Caco-2 (cell line): Measurements from ENCODE around the gene FRMD6. TPM values are rescaled to one million over a fixed set of nuclear protein-coding genes. Genes with fewer than 3 reads are reported as not detected.

Experiments used
- BruUV-seq: library from RNA; stranded (reverse); fragments of 400-500 nt; replicated peaks from 2 replicates; lab custom pipeline; 2021; lab: Mats Ljungman, UMichigan
- CTCF ChIA-PET: fragments of 300-600 bp; sonication (Branson Sonifier 250); formaldehyde crosslinking; loops from one replicate; lab custom pipeline; 2022; ENCODE audit warnings: antibody characterized with exemption; lab: Charles Lee
- POLR2A ChIA-PET: fragments of 300-600 bp; sonication (Branson Sonifier 250); formaldehyde crosslinking; loops from one replicate; lab custom pipeline; 2022; ENCODE audit warnings: antibody characterized with exemption; lab: Charles Lee
- DNase-seq, 2 experiments: peaks; one replicate each; pipeline versions ENCODE4 v3.0.0 to v3.0.0-alpha.2; 2020 to 2022
- H3K27me3 ChIP-seq: replicated peaks from 2 replicates; pipeline ENCODE4 v1.6.0; 2011; ENCODE audit warnings: low read length; ENCODE audit not compliant: control insufficient read depth, insufficient read depth
- H3K36me3 ChIP-seq: 2 replicates; pipeline ENCODE4 v1.5.1; 2011; ENCODE audit warnings: low read length; ENCODE audit not compliant: control insufficient read depth, insufficient read depth
- H3K4me1 ChIP-seq: fragments of 250-450 bp; sonication (Bioruptor Pico); 2 replicates; pipeline ENCODE4 v1.5.1; 2020; ENCODE audit warnings: mild to moderate bottlenecking
- H3K4me3 ChIP-seq: 2 replicates; pipeline ENCODE4 v1.5.1; 2011; ENCODE audit warnings: low read depth, mild to moderate bottlenecking, control low read depth, low read length
- H3K9me3 ChIP-seq: fragments of 250-450 bp; sonication (Bioruptor Pico); 2 replicates; pipeline ENCODE4 v1.5.1; 2020; ENCODE audit warnings: mild to moderate bottlenecking, moderate library complexity
- H3K27ac Mint-ChIP-seq: one replicate; pipeline ENCODE4 v1.8.0; 2022; ENCODE audit warnings: mixed read lengths; ENCODE audit not compliant: unreplicated experiment
- H3K27me3 Mint-ChIP-seq: one replicate; pipeline ENCODE4 v1.8.0; 2022; ENCODE audit warnings: mixed read lengths; ENCODE audit not compliant: insufficient read depth, unreplicated experiment
- H3K36me3 Mint-ChIP-seq: one replicate; pipeline ENCODE4 v1.8.0; 2022; ENCODE audit warnings: mild to moderate bottlenecking, mixed read lengths; ENCODE audit not compliant: insufficient read depth, unreplicated experiment
- H3K4me1 Mint-ChIP-seq: one replicate; pipeline ENCODE4 v1.8.0; 2022; ENCODE audit warnings: low read depth, mixed read lengths; ENCODE audit not compliant: unreplicated experiment
- H3K4me3 Mint-ChIP-seq: one replicate; pipeline ENCODE4 v1.8.0; 2022; ENCODE audit warnings: mild to moderate bottlenecking, moderate library complexity, mixed read lengths; ENCODE audit not compliant: unreplicated experiment
- H3K9me3 Mint-ChIP-seq: one replicate; pipeline ENCODE4 v1.8.0; 2022; ENCODE audit warnings: mixed read lengths; ENCODE audit not compliant: unreplicated experiment
- CTCF ChIP-seq, 2 experiments: fragments of 200-600 bp in 1 of 2; IDR thresholded peaks; 1 replicate in 1 of 2; 2 replicates in 1 of 2; pipeline versions ENCODE4 v1.5.1 to v1.8.0; 2011 to 2022; ENCODE audit warnings: antibody characterized with exemption in 1 of 2, control low read depth in 1 of 2, inconsistent platforms in 1 of 2, low read depth in 1 of 2, low read length in 1 of 2, mild to moderate bottlenecking in 1 of 2, moderate library complexity in 1 of 2; ENCODE audit not compliant: insufficient read depth in 1 of 2, severe bottlenecking in 1 of 2, unreplicated experiment in 1 of 2
- intact Hi-C: fragments of 100-400 bp; cut with micrococcal nuclease; formaldehyde crosslinking; loops from one replicate; pipeline ENCODE4 v1.10.0; 2022; ENCODE audit not compliant: unreplicated experiment
- total RNA-seq: library from RNA; stranded (reverse); gene quantifications from 2 replicates; pipeline ENCODE4 v1.2.3, GENCODE V29; 2022

Gene FRMD6
- total RNA-seq, 1 experiment from 2014 or later, result 35.7 TPM

- no TSS peak for BruUV-seq
- intact Hi-C loops, result no loop called here
- H3K36me3 Mint-ChIP-seq, result peaks cover 7% of the 10 kb centered on the region
- H3K27ac Mint-ChIP-seq, result no peak overlapping the region
- no peaks in the 10 kb centered on the region for H3K9me3 ChIP-seq
- DNase-seq, result no peak
- H3K36me3 ChIP-seq, result no peaks in the 10 kb centered on the region
- H3K27me3 ChIP-seq, result no peaks in the 10 kb centered on the region
- H3K4me1 Mint-ChIP-seq, result peaks cover 7% of the 10 kb centered on the region
- no peak for TF ChIP-seq CTCF (IDR thresholded peaks at IDR 0.05; ENCODE audit: insufficient read depth in 1 of 2, low read depth in 1 of 2, low read length in 1 of 2, severe bottlenecking in 1 of 2, unreplicated experiment in 1 of 2)
- no peaks in the 10 kb centered on the region for H3K9me3 Mint-ChIP-seq
- no peak overlapping the region for H3K4me3 Mint-ChIP-seq
- H3K4me1 ChIP-seq, result no peaks in the 10 kb centered on the region
- CTCF ChIA-PET, result no interaction called here
- no peak overlapping the region for H3K4me3 ChIP-seq
- POLR2A ChIA-PET, result interaction anchor here (0.5 kb wide), 1 partner anchor 18 kb away, joined by 4 read pairs; no protein-coding TSS in a partner anchor
- no peaks in the 10 kb centered on the region for H3K27me3 Mint-ChIP-seq
Observed at GRCh38 chr14:51668870-51669269, 17.2 kb downstream of the FRMD6 start.

- no TSS peak for BruUV-seq
- TF ChIP-seq CTCF (IDR thresholded peaks at IDR 0.05; ENCODE audit: insufficient read depth in 1 of 2, low read depth in 1 of 2, low read length in 1 of 2, severe bottlenecking in 1 of 2, unreplicated experiment in 1 of 2), result no peak
- ChIA-PET POLR2A (no interaction called here), CTCF (no interaction called here)
- intact Hi-C loops, result no loop called here
- Histone ChIP-seq H3K4me3 (no peak overlapping the region), H3K36me3 (no peaks in the 10 kb centered on the region), H3K4me1 (peaks cover 11% of the 10 kb centered on the region; the same call in 1 of the 2 replicates), H3K27me3 (no peaks in the 10 kb centered on the region), H3K9me3 (no peaks in the 10 kb centered on the region)
- DNase-seq, result no peak
- Mint-ChIP-seq H3K9me3 (no peaks in the 10 kb centered on the region), H3K27me3 (no peaks in the 10 kb centered on the region), H3K4me3 (no peak overlapping the region), H3K36me3 (peaks cover 17% of the 10 kb centered on the region), H3K27ac (no peak overlapping the region), H3K4me1 (peaks cover 21% of the 10 kb centered on the region)
Observed at GRCh38 chr14:51674294-51675002, 22.7 kb downstream of the FRMD6 start.

- ChIA-PET POLR2A (no interaction called here), CTCF (interaction anchor here (0.8 kb wide), 1 partner anchor 25 kb away, joined by 3 read pairs; the partner anchor contains the start of gene FRMD6)
- Mint-ChIP-seq H3K27me3 (no peaks in the 10 kb centered on the region), H3K4me1 (peaks cover 21% of the 10 kb centered on the region), H3K9me3 (no peaks in the 10 kb centered on the region), H3K36me3 (peaks cover 11% of the 10 kb centered on the region), H3K27ac (no peak overlapping the region), H3K4me3 (no peak overlapping the region)
- no peak for DNase-seq
- H3K36me3 ChIP-seq, result no peaks in the 10 kb centered on the region
- H3K27me3 ChIP-seq, result no peaks in the 10 kb centered on the region
- BruUV-seq, result no TSS peak
- no peak for TF ChIP-seq CTCF (IDR thresholded peaks at IDR 0.05; ENCODE audit: insufficient read depth in 1 of 2, low read depth in 1 of 2, low read length in 1 of 2, severe bottlenecking in 1 of 2, unreplicated experiment in 1 of 2)
- H3K4me3 ChIP-seq, result no peak overlapping the region
- peaks cover 18% of the 10 kb centered on the region; the same call in 1 of the 2 replicates for H3K4me1 ChIP-seq
- intact Hi-C loops, result no loop called here
- no peaks in the 10 kb centered on the region for H3K9me3 ChIP-seq
Observed at GRCh38 chr14:51676549-51676948, 24.8 kb downstream of the FRMD6 start.
